Endothelial cell of hepatic sinusoid (primary cell): ENCODE measurements around the gene PKD2L1.

Source experiments
- in situ Hi-C: cut with HindIII; loops from 2 replicates; pipeline ENCODE4 v1.10.0; 2017; ENCODE audit warnings: low sequenced_read_pairs

The PKD2L1 gene

DNA sequence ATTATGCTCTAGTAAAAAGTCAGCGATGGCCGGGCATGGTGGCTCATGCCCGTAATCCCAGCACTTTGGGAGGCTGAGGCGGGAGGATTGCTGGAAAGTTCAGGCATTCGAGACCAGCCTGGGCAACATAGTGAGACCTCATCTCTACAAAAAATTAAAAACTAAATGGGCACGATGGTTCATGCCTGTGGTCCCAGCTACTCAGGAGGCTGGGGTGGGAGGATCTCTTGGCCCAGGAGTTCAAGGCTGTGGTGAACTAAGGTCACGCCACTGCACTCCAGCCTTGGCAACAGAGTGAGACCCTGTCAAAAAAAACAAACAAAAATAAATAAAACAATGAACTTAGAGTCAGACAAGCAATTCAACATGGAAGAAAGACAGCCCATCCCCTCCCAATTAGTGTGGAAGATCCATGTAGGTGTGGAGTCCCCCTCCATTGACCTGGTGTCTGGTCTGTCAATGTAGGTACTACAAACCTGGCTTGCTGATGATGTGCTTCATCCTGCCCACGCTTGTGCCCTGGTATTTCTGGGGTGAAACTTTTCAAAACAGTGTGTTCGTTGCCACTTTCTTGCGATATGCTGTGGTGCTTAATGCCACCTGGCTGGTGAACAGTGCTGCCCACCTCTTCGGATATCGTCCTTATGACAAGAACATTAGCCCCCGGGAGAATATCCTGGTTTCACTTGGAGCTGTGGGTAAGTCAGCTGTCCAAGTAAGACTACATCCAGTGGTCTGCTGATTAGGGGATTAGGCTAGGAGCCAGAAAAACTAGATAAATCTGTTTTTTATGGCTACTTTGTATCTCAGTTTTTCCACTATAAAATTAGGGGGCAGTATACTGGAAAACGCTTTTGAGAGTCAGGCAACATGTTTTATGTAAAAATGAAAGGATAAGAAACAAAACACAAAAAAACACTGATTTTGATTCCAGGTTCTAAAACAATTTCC lies 26.3 kb upstream of the PKD2L1 start:
- in situ Hi-C loops: no loop called here

- in situ Hi-C loops: no loop called here
These were observed 25.1 kb upstream of the PKD2L1 start for GRCh38 chr10:100355086-100355485.

DNA sequence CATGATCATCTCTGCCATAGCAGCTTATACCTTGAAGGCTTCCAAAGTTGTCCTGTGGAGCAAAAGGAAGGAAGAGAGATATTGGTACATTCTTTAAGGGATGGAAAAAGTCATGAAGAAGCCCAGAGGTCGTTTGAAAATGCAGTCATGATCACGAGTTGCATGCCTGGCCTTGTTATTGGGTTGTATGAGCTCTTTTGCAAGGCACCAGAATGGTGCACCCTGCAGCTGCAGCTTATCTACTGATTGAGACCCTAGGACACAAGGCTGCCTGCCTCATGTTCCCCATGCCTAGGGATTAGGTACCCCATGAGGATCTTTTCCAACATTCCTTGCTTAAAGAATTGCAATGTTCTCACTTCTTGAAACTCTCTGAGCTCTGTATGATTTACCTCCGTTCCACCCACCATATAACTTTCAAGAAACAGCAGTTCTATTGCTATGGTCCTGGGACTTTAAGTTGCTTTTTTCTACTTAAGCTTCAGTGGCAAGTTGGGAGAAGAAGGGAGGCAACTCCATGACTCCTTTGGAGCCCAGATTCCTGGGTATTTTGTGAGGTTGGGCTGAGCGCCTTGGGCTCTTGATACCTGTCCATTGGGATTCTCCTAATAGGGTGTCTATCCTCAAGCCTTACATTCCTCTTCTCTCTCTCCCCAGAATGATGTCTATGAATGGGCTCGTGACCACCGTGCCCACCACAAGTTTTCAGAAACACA lies 23.9 kb upstream of the PKD2L1 start:
- in situ Hi-C loops: loop anchor here (5.0 kb wide), 1 partner anchor 78 kb away; no protein-coding TSS in a partner anchor

DNA sequence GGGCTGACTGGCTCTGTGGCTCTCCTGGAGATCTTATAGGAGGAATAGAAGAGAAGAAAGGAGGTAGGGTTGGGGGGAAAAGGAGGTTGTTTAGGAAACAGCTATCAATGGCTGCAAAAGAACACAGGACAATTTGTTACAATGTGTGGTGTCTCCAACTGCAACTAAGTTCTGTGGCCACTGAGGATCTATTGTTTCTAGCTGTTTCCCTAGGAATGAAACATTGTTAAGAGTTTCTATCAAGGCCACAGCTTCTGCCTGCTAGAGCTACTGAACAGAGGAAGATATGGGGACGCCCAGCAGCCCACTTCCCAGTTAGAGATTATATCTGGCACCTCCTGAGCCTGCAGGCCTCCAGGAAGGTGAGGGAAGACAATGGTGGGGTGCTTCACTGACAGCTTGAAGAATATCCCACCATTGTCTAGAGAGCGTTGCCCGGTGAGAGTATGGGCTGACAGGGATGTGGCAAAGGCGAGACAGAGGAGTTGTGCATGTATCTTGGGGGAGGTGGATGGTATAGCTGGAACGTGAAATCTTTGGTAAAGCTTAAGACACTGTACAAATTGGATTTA lies 21.0 kb upstream of the PKD2L1 start:
- in situ Hi-C loops: loop anchor here (5.0 kb wide), 1 partner anchor 81 kb away; no protein-coding TSS in a partner anchor

DNA sequence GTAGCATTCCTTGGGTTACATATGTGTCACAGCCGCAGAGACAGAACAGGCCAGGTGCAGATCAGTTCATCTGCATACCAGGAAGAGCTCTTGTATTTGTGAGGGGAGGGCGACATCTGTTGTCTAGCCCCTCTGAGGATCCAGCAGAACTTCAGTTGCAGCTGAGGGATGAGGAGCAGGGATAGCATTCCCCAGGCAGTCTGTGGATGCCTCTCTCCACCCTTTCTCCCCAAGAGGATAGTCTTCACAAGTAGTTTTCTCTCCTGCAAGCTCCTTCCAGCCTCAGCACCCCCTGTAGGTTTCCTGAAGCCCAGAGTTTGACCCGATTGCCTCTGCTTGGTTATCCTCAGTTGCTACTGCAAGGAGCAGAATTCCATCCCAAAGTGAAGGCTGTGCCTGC lies 19.6 kb upstream of the PKD2L1 start:
- in situ Hi-C loops: loop anchor here (5.0 to 25.0 kb wide), 3 partner anchors 83 to 538 kb away; partner anchors contain the start of gene SEC31B

- in situ Hi-C loops: loop anchor here (25.0 kb wide), 2 partner anchors 163 to 538 kb away; partner anchors contain the start of gene SEC31B
These were observed 19.1 kb upstream of the PKD2L1 start for GRCh38 chr10:100349087-100349486.

DNA sequence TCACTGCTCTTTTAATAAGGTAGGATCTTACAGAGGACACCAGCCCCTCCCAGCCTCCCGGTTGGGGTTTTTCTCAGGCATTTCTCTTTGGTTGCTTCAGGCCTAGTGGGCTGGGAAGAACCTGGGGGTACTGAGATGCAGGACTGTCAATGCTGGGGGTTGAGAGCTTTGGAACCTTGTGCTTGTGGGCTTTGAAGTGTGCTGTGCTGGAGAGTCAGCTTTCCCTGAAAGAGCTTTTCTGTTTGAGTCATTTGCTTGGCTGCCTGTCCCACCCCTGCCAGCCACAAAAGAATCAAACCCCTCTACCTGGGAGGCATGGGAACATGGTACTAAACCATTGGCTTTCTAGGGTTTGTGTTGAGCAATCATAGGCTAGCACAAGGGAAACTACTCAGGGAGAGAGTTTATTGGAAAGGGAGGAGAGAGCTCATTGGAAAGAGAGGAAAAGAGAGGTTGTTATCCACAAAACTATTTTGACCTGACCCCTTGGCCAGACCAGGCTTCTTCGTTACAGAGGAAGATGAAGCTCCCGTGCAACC lies 18.4 kb upstream of the PKD2L1 start:
- in situ Hi-C loops: loop anchor here (25.0 kb wide), 2 partner anchors 164 to 539 kb away; partner anchors contain the start of gene SEC31B

GRCh38 chr10:100347568-100348195 lies 17.7 kb upstream of the PKD2L1 start:
- in situ Hi-C loops: loop anchor here (25.0 kb wide), 2 partner anchors 165 to 540 kb away; partner anchors contain the start of gene SEC31B

GRCh38 chr10:100346765-100347567 lies 16.9 kb upstream of the PKD2L1 start, which contains the start of gene SCD:
Gene SCD, plus strand, starts transcription at chr10:100347233. Its CDS starts 272 bp downstream, at chr10:100347505.
- in situ Hi-C loops: loop anchor here (25.0 kb wide), 2 partner anchors 165 to 540 kb away; partner anchors contain the start of gene SEC31B

DNA sequence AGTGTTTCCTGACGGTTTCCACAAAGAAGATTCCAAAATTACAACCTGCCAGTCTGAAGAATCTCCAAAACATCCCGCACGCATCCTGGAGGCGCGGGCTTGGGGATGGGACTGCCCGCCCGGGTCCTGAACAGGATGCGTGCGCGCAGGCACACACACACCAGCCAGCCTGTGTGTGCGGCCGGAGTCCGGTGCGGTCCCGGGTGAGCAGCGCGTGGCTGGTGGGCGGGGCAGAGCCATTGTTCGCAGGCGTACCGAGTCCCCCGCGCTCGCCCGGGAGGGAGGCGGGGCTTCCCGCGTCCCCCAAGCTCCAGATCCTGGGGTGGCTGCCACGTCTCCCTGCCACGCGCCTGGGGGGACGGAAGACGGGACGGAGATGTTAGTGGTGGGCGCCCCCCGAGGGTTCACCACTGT lies 16.3 kb upstream of the PKD2L1 start:
- in situ Hi-C loops: loop anchor here (25.0 kb wide), 2 partner anchors 166 to 541 kb away; partner anchors contain the start of gene SEC31B

DNA sequence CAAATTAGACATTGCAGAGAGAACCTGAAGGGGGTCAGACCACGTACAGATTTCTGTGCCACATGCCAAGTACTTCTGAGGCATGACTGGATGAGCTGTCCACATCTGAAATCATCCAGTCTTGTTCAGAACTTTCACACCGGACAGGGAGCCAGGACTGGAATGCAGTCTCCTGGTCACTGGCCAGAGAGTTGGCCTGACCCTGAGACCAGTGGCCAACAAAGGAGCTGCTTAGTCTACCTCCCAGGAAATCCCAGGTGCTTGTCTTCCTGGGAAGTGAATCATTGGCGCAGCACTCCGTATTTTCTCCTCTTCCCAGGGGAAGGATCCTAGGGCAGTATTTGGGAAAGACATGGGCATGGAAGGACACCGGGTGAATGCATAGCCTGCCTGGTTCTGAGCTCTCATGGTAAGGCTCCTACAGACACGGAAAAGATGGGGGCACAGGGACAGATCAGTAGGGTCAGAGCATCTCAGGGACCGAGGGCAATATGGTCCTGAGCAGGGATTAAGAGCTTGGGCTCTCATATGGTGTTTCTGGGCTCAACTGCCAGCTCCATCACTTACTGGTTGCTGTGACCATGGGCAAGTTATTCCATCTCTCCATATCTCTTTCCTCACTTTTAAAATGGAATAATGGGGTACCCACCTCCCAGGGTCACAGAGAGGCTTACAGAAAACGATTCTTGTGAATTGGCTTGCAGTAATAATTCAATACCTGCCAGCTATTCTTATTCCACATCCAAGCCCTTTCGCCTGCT lies 15.7 kb upstream of the PKD2L1 start:
- in situ Hi-C loops: loop anchor here (25.0 kb wide), 2 partner anchors 167 to 542 kb away; partner anchors contain the start of gene SEC31B

DNA sequence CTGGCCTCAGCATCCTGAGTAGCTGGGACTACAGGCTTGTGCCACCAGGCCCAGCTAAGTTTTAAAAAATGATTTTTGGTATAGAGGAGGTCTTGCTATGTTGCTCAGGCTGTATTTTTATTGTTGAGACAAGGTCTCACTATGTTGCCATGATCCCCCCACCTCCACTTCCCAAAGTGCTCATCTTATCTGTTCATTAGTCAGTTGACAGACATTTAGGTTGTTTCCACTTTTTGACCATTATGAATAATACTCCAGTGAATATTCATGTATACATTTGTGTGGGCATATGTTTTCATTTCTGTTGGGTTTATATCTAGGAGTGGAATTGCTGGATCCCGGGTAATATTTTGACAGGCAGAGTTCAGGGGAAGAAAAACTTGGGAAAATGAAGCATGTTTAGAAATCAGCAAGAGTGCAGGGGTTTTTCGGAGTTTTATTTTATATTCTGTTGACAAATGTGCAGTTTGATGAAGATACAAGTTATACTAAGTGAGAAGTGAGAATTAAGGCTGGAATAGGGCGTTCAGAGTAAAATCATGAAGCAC lies 14.3 kb upstream of the PKD2L1 start:
- in situ Hi-C loops: loop anchor here (25.0 kb wide), 2 partner anchors 168 to 543 kb away; partner anchors contain the start of gene SEC31B

GRCh38 chr10:100342627-100342972 lies 12.6 kb upstream of the PKD2L1 start:
- in situ Hi-C loops: loop anchor here (25.0 kb wide), 2 partner anchors 170 to 545 kb away; partner anchors contain the start of gene SEC31B

GRCh38 chr10:100341953-100342626 lies 12.1 kb upstream of the PKD2L1 start:
- in situ Hi-C loops: loop anchor here (25.0 kb wide), 2 partner anchors 170 to 545 kb away; partner anchors contain the start of gene SEC31B

GRCh38 chr10:100340948-100341847 lies 11.2 kb upstream of the PKD2L1 start:
- in situ Hi-C loops: loop anchor here (25.0 kb wide), 2 partner anchors 171 to 546 kb away; partner anchors contain the start of gene SEC31B

DNA sequence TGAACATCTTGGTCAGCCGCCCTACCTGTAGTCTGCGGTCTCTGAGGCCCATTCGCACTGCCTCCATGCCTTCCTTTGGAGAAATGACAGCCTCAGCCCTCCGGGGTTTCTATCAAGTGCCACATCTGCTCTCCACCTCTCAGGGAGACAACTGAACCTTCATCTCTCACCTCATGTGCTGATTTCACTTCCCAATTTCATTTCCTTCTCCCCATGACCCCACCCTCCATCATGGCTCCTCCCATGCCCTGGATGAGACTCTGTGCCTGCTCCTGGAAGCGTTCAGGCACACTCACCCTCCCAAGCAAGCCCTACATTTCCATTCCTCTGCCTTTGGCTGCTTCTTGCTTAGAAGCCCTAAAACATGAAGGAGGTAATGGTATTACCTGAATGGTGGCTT lies 9.2 kb upstream of the PKD2L1 start:
- in situ Hi-C loops: loop anchor here (5.0 to 25.0 kb wide), 3 partner anchors 42 to 548 kb away; partner anchors contain the start of gene SEC31B
